HG02798 (cell line): ENCODE results near the gene KIF5B.
"Not testable (repeated sequence)": the region's sequence is repeated elsewhere in the genome, so short reads cannot be mapped to it uniquely, and the experiment has no call there.

Experiments
- ATAC-seq: cut with Tn5 transposase; IDR thresholded peaks from one replicate; pipeline ENCODE4 v1.9.1; 2021; ENCODE audit warnings: mild to moderate bottlenecking; ENCODE audit not compliant: unreplicated experiment, poor library complexity

Gene KIF5B

DNA sequence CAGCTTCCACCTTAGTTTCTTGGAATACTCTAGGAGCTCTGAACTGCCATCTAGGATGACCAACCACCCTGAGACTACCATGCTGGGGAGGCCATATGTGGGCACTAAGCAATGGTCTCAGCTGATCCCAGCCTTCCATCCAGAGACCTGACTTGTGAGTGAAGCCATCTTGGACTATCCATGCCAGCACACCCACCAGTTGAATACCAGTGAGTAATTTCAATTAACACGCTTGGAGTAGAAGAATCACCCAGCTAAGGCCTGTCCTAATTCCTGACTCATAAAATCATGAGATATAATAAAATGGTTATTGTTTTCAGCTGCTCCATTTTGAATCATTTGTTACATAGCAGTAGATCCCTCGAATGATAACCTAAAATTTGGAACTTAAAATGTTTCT, 5.2 kb upstream of the KIF5B start:
- ATAC-seq, result no peak

DNA sequence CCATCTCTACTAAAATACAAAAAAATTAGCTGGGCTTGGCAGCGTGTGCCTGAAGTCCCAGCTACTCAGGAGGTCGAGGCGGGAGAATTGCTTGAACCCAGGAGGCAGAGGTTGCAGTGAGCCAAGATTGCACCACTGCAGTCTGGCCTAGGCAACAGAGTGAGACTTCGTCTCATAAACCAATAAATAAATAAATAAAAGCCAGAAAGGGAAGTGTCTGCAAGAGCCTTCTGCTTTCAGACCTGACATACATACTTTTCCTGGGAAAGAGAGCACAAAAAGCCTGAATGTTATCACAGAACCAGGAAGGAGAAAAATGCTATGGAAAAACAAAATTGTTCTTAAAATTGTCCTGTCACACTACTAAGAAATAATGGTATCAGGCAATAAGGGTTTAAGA, 4.1 kb upstream of the KIF5B start:
- ATAC-seq, result no peak

DNA sequence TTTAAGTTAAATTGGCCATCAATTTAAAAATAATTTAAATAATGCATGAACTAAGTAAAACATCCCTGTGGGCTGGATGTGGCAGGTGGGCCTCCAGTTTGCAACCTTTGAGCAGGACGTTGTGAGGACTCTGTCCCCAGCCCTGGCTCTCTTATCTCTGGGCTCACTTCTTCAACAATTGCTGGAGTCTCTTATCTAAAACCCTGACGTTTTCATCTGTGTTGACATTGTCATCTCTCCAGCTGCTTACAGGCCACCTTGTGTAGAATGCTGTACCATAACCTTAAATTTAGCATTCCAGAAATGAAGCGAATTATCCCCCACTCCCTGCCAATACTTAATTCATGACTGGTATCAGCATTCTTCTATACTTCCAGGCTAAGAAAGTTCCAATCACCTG, 3.2 kb upstream of the KIF5B start:
- ATAC-seq, result no peak

DNA sequence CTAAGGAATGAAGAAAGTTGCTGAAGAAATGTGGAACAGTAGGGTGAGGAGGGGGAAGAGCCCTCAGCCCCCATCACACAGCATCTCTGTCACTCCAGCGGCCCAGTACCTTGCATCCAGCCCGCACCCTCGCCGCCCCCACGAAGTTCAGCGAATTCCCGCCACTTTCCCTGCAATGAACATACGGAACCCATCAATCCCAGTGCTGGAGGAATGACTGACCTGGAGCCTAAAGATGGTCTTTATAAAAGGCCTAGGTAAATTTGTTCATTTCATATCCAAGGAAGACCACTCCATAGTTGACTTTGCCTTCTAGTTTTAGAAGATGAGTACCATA, 779 bp upstream of the KIF5B start:
- no peak for ATAC-seq

DNA sequence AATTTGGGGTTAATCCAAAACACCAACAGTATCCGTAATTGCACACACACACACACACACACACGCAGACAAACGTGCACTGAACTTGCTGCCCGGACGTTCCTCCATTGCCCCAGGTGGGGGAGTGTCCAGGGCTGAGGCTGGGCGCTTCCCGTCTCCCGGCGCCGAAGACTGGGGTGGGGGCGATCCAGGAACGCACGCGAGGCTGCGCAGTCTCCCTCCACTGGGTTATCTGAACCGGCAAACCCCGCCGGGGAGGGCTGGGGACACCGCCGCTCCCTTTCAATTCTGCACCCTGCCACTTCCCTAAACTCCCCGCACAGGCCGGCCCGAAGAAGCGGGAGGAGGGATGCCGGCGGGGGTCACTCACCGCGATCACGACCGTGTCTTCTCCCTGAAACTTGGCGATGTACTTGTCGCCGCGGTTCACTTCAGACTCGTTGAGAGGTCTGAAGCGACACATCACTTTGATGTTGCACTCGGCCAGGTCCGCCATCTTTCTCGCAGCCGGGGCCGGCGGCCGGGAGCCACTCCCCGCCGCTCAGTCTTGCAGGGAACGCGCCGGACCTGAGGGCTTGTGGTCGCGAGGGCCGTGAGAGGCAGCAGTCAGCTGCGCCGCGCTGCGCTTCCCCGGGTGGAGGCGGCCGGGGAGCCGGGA, 618 bp downstream of the KIF5B start:
- ATAC-seq, result peak; percentile 52

DNA sequence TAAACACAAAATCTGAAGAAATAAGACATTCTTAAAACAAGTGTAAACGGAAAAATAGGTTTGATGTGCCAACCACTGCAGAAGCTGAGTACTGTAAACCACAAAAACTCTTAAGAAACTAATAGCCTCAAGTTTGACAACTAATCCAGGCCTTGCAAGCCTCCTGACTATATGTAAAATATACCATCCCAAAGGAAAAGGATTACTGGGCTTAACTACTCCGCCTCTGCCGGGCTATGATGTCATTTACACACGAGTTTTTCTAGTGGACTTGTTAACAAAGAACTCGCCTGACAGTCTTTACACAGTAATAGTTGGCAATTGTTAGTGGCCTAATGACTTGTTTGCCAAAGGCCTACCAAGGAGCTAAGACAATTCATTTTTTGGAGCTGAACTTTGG, 2.1 kb downstream of the KIF5B start:
- no peak for ATAC-seq

DNA sequence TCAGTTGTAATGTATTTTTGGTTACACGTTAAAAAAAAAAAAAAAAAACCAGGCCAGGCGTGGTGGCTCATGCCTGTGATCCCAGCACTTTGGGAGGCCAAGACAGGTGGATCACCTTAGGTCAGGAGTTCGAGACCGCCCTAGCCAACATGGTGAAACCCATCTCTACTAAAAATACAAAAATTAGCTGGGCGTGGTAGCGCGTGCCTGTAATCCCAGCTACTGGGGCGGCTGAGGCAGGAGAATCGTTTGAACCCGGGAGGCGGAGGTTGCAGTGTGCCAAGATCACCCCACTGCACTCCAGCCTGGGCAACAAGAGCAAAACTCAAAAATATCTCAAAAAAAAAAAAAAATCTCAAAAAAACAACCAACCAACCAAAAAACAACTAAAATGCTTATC, 2.8 kb downstream of the KIF5B start:
- ATAC-seq, result not testable (repeated sequence)

DNA sequence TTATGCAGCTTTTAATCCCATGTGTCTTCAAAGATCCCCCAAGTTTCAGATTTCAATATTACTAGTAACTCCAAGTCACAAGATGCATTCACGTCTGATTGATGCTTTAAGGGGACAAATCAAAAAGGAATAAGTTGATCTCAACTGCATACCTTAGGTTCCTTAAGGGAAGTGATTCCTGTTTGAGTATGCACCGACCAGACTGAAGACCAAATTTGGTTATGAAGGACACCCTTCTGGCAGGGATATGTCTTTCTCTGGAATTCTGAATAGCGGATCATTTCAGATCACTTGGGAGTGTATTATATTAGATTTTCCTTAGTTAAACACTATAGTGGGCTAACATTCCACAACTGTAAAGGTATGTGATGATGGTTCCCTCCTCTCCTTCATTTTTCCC, 4.3 kb downstream of the KIF5B start:
- ATAC-seq, result no peak

DNA sequence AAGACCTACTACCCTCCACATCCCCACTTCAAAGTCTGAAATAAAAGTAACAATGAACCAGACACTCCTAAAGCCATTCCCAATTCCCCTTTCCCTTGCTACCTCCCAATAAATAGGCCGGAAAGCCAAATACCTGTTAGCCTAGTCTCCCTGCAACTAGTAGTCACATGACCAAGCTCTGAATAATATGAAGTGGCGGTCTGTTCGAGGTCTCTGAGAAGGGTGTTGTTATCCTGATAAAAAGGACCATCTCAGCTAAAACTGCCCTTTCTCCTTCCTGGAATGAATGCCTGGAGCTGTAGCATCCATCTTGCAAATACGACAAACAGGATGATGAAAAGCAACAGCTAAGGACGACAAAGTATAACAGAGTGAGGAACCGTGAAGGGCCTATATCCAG, 6.0 kb downstream of the KIF5B start:
- no peak for ATAC-seq

DNA sequence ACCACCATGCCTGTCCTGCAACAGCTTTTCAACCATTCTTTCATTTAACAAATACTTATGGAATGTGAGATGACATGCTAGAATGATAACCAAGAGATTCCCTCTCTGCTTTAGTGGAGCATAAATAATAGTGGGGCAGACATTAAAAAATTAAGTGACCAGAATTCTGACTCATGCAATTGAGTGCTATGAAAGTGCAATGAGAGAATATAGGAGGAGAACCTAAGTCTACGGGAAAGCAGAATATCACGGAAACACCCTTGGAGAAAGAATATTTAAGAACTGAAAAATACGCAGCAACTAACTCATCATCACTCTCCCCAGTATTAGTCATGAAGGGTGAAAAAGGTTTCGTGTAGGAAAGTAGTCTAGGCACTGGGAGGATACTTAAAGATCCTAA, 7.1 kb downstream of the KIF5B start:
- ATAC-seq, result no peak

DNA sequence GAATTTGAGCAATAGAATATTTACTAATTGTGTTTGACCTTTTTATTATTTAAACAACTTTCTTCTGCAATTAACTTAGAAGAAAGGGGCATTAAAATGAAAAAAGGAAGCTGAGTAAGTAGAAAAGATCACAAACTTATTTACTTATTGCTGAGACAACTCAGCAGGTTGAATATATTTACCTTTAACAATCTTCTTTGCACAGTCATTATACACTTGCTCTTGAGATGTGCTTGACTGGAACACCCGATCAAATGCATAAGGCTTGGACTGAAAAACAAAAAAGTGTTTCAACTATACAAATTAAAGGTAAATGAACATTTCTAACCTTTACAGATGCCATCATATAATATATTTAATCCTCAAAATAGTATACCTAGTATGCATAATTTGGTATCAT, 7.9 kb downstream of the KIF5B start:
- ATAC-seq, result no peak

DNA sequence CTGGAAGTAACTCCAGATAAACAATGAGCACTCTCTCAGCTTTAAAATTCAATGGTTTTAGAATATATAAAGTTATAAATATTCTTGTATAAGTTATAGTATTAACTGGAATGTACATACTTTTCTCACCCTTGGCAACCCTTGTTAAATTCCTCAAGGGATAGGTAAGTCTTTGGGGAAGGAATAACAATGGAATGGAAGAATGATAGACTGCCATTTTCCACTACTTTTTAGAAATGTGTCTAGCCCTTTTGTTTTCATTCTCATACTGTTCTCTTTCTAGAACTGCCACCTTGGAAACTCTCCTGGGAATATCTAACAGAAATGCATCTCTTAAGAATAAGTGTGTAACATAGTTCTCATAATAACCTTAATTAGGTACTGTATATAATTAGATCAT, 8.3 kb downstream of the KIF5B start:
- no peak for ATAC-seq

DNA sequence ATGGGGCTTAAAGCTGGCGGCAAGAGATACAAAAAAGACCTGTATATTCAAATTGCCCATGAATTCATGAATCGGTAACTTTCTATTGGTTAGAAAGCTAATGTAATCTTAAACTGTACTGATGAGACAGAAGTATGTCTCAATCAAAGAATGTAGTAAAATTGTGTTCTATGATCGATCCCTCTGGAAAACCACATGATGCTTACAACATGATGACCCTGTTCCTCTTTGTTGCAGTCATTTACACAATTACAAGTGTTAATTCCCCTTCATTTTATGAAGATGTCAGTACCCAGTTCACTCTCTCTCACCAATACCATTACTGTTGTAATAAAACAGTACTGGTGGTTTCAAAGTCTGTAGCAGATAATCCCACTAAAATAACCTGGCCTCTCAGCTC, 10.1 kb downstream of the KIF5B start:
- ATAC-seq, result no peak

DNA sequence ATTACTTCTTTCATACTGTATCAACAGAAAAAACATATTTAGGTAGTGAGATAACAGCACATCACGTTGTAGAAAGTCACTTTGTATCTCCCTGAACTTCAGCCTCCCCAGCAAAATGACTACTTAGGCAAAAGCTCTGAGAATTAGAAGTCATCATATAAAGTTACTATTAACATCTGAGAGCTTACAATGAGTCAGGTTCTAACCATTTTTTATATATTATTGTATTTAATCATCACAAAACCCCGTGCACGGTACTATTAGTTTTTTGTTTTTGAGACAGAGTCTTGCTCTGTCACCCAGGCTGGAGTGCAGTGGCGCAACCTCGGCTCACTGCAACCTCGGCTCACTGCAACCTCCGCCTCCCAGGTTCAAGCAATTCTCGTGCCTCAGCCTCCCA, 13.5 kb downstream of the KIF5B start:
- ATAC-seq, result not testable (repeated sequence)

DNA sequence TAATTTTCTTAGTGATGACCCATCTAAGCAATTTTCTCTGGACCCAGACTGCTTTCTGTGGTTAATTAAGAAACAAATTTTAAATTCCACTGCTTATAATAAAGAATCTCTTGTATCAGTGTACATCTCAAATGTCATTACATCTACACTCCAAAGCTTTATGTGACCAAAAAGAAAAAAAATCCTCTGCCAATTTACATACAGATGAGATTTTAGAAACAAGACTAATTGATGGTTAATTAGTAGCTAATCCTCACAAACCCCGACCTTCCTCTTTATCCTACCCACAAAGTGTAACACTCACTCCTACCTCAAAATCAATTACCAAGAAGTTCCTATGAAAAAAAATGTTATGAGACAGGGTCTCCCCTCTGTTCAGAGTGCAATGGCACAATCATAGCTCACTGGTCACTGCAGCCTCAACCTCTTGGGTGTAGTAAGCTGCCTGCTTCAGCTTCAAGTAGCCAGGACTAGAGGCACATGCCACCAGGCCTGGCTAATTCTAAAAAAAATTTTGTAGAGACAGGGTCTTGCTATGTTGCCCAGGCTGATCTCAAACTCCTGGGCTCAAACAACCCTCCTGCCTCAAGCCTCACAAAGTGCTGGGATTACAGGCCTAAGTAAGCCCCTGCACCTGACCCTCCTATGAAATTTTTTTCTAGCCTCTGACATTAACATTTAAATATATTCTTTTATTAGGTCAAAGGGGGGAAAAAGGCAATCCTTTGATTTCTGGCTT, 14.8 kb downstream of the KIF5B start:
- ATAC-seq, result no peak

DNA sequence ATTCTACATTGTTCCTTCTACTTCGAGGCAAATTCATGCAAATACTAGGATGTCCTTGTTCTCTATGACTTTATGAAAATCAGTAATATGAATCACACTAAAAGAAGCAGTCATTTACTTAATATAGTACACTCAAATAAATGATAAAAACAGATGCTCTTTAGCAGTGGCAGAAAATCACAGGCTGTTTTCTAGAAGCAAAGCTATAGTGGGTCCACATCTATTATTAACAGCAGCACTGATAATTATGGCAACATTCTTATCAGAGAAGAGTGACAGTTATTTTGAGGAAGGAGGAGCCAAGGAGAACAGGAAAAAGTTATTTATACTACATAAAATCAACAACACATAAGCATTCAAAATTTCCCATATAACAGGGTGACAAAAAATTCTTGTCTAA, 16.5 kb downstream of the KIF5B start:
- ATAC-seq, result no peak

DNA sequence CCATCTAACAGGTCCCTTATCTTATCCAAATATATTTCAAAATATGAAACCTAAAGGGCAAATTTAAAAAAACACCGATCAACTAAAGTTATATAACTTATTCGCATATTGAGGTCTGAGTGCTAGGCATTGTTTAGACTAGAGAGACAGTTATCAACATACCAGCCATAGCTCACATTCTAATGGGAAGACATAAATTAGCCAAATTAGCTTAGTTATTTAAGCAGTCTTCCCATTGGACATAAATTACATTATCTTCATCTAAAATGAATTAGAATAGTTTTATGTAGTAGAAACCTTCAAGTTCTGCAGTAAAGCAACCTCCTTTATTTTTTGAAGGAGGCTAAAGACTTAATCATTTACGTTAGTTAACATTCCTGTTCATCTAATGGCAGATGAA, 17.4 kb downstream of the KIF5B start:
- ATAC-seq, result no peak

DNA sequence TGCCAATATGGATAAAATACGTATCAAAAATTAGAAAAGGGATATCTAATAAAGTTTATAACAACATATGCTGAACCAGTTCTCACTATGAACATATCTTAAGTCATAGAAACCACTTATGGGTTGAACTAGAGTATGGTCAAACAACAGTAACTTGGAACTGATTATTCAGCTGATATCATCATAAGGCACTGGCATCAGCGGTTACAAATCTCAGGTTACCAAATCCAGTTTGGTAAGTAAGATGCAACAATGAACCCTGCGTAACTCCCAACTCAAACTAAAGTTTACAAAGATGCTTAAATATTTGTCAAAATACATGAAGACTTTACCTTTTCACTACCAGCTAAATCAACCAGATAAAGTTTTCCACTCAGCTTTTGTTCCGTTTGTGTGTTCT, 19.3 kb downstream of the KIF5B start:
- ATAC-seq, result no peak

DNA sequence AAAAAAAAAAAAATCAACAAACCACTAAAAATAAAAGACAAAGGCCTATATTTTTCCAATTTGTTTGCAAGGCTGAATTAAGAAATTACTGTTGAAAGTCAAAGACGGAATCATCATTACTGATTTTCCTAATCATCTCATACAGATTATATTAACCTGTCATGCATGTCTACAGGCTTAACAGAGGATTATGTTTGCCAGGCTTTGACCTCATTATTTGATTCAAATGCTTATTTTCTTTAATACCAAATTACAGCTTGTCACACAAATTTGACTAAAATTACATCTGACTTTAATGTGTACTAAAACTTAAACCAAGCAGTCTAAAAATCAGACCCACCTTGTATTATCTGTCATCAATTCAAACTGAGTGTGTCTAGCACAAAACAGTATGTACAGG, 21.2 kb downstream of the KIF5B start:
- ATAC-seq, result no peak

DNA sequence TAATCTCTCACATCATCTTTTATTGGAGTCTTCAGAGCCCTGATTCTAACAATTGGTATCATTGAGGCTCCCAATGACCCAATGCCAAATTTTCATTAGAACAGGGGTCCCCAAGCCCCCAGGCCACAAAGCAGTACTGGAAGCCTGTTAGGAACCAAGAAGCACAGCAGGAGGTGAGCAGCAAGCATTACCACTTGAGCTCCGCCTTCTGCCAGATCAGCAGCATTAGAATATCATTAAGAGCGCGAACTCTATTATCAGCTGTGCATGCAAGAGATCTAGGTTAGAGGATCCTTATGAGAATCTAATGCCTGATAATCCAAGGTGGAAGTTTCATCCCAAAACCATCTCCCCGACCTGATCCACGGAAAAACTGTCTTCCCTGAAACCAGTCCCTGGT, 23.1 kb downstream of the KIF5B start:
- no peak for ATAC-seq

DNA sequence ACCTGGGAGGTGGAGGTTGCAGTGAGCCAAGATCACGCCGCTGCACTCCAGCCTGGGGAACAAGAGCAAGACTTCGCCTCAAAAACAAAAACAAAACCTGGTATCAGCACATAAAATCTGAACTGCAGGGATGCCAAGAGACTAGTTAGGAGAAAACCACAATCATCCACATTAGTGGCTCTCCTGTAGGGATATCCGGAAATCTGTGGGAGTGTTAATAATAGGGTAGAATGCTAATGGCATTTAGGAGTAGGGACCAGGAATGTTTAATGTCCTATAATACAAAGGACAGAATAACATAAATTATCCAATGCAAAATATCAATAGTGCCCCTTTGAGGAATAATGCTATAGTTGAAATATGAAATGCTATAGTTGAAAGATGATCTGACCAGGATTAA, 24.3 kb downstream of the KIF5B start:
- no peak for ATAC-seq

DNA sequence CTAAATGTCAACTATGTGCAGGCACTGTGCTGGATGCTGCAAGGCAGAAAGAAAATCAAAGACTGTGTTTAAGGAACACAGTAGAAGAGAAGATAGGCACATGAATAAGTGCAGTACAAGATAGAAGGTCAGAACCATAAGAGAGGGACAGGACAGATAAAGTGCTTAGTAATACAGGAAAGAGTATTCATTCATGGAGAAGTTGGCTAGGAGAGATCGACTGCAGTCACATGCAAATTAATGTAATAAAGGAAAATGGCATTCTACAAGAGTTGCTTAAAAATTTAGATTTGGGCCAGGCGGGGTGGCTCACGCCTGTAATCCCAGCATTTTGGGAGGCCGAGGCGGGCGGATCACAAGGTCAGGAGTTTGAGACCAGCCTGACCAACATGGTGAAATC, 24.8 kb downstream of the KIF5B start:
- ATAC-seq, result no peak
